ENCODE data around the gene KIF3A.

The KIF3A gene

GRCh38 chr5:132662925-132663770, 74.2 kb downstream of the KIF3A start:
- DNase-seq (ENCODE audit: low read depth): no peak

- DNase-seq (ENCODE audit: low read depth): no peak
Observed at GRCh38 chr5:132662004-132662401, 75.3 kb downstream of the KIF3A start.

GRCh38 chr5:132661231-132662003, 75.9 kb downstream of the KIF3A start:
- no peak for DNase-seq (ENCODE audit: low read depth)

GRCh38 chr5:132659598-132660493, 77.5 kb downstream of the KIF3A start:
- DNase-seq (ENCODE audit: low read depth): no peak

GRCh38 chr5:132658381-132659302, 78.7 kb downstream of the KIF3A start:
- no peak for DNase-seq (ENCODE audit: low read depth)

- DNase-seq (ENCODE audit: low read depth): no peak
Observed at GRCh38 chr5:132657676-132658380, 79.5 kb downstream of the KIF3A start, which contains the start of gene IL13. TSS of gene IL13 (plus strand) at chr5:132658173. CDS start at chr5:132658187, 14 bp downstream.

GRCh38 chr5:132656774-132657355, 80.5 kb downstream of the KIF3A start:
- DNase-seq (ENCODE audit: low read depth): no peak

- no peak for DNase-seq (ENCODE audit: low read depth)
Observed at GRCh38 chr5:132655821-132656773, 81.2 kb downstream of the KIF3A start.

- no peak for DNase-seq (ENCODE audit: low read depth)
Observed at GRCh38 chr5:132653716-132654115, 83.6 kb downstream of the KIF3A start.

- no peak for DNase-seq (ENCODE audit: low read depth)
Observed at GRCh38 chr5:132651838-132652469, 85.4 kb downstream of the KIF3A start.

- no peak for DNase-seq (ENCODE audit: low read depth)
Observed at GRCh38 chr5:132648355-132648754, 89.0 kb downstream of the KIF3A start.

- DNase-seq (ENCODE audit: low read depth): no peak
Observed at GRCh38 chr5:132647473-132647872, 89.9 kb downstream of the KIF3A start.

- no peak for DNase-seq (ENCODE audit: low read depth)
Observed at GRCh38 chr5:132646583-132647266, 90.6 kb downstream of the KIF3A start.

GRCh38 chr5:132644177-132644576, 93.2 kb downstream of the KIF3A start:
- DNase-seq (ENCODE audit: low read depth): no peak
